NCI-H510A treated with DMSO at 0.1 percent for 48 hours (cell line): ENCODE results near the gene HSPBAP1.
"Not testable (repeated sequence)": the region's sequence is repeated elsewhere in the genome, so short reads cannot be mapped to it uniquely, and the experiment has no call there.

Source experiments
- DNase-seq: peaks from one replicate; lab custom pipeline; 2025; lab: John Stamatoyannopoulos, UW

The HSPBAP1 gene

GRCh38 chr3:122784436-122784835 is 9.2 kb downstream of the HSPBAP1 start:
- DNase-seq: no peak

- DNase-seq: no peak
These were observed 10.8 kb downstream of the HSPBAP1 start for GRCh38 chr3:122782804-122783203.

- no peak for DNase-seq
These were observed 16.1 kb downstream of the HSPBAP1 start for GRCh38 chr3:122777563-122777962.

GRCh38 chr3:122776675-122777468 is 16.8 kb downstream of the HSPBAP1 start:
- DNase-seq: no peak

GRCh38 chr3:122774564-122774963 is 19.1 kb downstream of the HSPBAP1 start:
- DNase-seq: no peak

- DNase-seq: no peak
These were observed 19.6 kb downstream of the HSPBAP1 start for GRCh38 chr3:122773944-122774509.

- no peak for DNase-seq
These were observed 20.8 kb downstream of the HSPBAP1 start for GRCh38 chr3:122772827-122773226.

- no peak for DNase-seq
These were observed 23.0 kb downstream of the HSPBAP1 start for GRCh38 chr3:122770521-122771202.

- no peak for DNase-seq
These were observed 25.9 kb downstream of the HSPBAP1 start for GRCh38 chr3:122767540-122768372.

- no peak for DNase-seq
These were observed 27.2 kb downstream of the HSPBAP1 start for GRCh38 chr3:122766430-122766829.

- DNase-seq: no peak
These were observed 33.0 kb downstream of the HSPBAP1 start for GRCh38 chr3:122760453-122761271.

- DNase-seq: no peak
These were observed 34.6 kb downstream of the HSPBAP1 start for GRCh38 chr3:122758877-122759560.

GRCh38 chr3:122755491-122755890 is 38.1 kb downstream of the HSPBAP1 start:
- no peak for DNase-seq

- no peak for DNase-seq
These were observed 38.7 kb downstream of the HSPBAP1 start for GRCh38 chr3:122754929-122755328.

- DNase-seq: no peak
These were observed 45.3 kb downstream of the HSPBAP1 start for GRCh38 chr3:122748347-122748746.

- not testable (repeated sequence) for DNase-seq
These were observed 46.3 kb downstream of the HSPBAP1 start for GRCh38 chr3:122747295-122747694.

- no peak for DNase-seq
These were observed 48.1 kb downstream of the HSPBAP1 start for GRCh38 chr3:122745369-122746021.

- DNase-seq: no peak
These were observed 50.0 kb downstream of the HSPBAP1 start for GRCh38 chr3:122743581-122744120.

- DNase-seq: no peak
These were observed 51.4 kb downstream of the HSPBAP1 start for GRCh38 chr3:122742234-122742633.

GRCh38 chr3:122739172-122739571 is 54.5 kb downstream of the HSPBAP1 start:
- DNase-seq: no peak
